OCI-LY7 (cell line): ENCODE results near the gene HBA2. TPM values are rescaled to one million over a fixed set of nuclear protein-coding genes. Genes with fewer than 3 reads are reported as not detected.
"Not testable (repeated sequence)": the region's sequence is repeated elsewhere in the genome, so short reads cannot be mapped to it uniquely, and the experiment has no call there.

Experiments used
- BruUV-seq: library from RNA; stranded (reverse); fragments of 400-500 nt; replicated peaks from 2 replicates; lab custom pipeline; 2021; lab: Mats Ljungman, UMichigan
- CTCF ChIA-PET: fragments of 300-600 bp; sonication (Branson Sonifier 250); formaldehyde crosslinking; loops from one replicate; lab custom pipeline; 2022; ENCODE audit warnings: antibody characterized with exemption; ENCODE audit not compliant: unreplicated experiment; lab: Charles Lee
- POLR2A ChIA-PET: fragments of 300-600 bp; sonication (Branson Sonifier 250); formaldehyde crosslinking; loops from one replicate; lab custom pipeline; 2022; ENCODE audit warnings: antibody characterized with exemption; lab: Charles Lee
- DNase-seq: peaks from one replicate; pipeline ENCODE4 v3.0.0-alpha.2; 2015; ENCODE audit warnings: low spot score
- H2AFZ ChIP-seq: fragments of 200-600 bp; sonication (generic), shearing (Covaris generic); 2 replicates; pipeline ENCODE4 v1.6.1; 2014; ENCODE audit warnings: mild to moderate bottlenecking, antibody characterized with exemption, low read length, moderate library complexity
- H3K27ac ChIP-seq: fragments of 200-600 bp; sonication (generic); 2 replicates; pipeline ENCODE4 v1.5.1; 2014; ENCODE audit warnings: mixed run types, low read depth, mild to moderate bottlenecking, moderate library complexity, low read length, inconsistent platforms; ENCODE audit not compliant: poor library complexity, severe bottlenecking
- H3K36me3 ChIP-seq: fragments of 200-600 bp; sonication (generic); 2 replicates; pipeline ENCODE4 v1.6.1; 2014; ENCODE audit warnings: mild to moderate bottlenecking, antibody characterized with exemption, low read length, moderate library complexity, mixed read lengths; ENCODE audit not compliant: insufficient read depth
- H3K4me1 ChIP-seq: fragments of 200-600 bp; sonication (generic); 2 replicates; pipeline ENCODE4 v1.5.1; 2014; ENCODE audit warnings: mild to moderate bottlenecking, low read length; ENCODE audit not compliant: insufficient read depth, poor library complexity, severe bottlenecking
- H3K4me2 ChIP-seq: fragments of 200-600 bp; sonication (generic); 2 replicates; pipeline ENCODE4 v1.6.1; 2014; ENCODE audit warnings: mild to moderate bottlenecking, low read length
- H3K4me3 ChIP-seq: fragments of 200-600 bp; sonication (generic); 2 replicates; pipeline ENCODE4 v1.5.1; 2014; ENCODE audit warnings: mild to moderate bottlenecking, low read depth, low read length; ENCODE audit not compliant: poor library complexity, severe bottlenecking
- H3K79me2 ChIP-seq: fragments of 200-600 bp; sonication (generic); 2 replicates; pipeline ENCODE4 v1.6.1; 2016; ENCODE audit warnings: low read depth, mild to moderate bottlenecking, low read length, moderate library complexity, mixed read lengths; ENCODE audit not compliant: insufficient read depth
- H3K9me2 ChIP-seq: fragments of 200-600 bp; sonication (generic); 2 replicates; pipeline ENCODE4 v1.6.1; 2016; ENCODE audit warnings: mild to moderate bottlenecking, low read length, mixed read lengths; ENCODE audit not compliant: insufficient read depth
- H3K9me3 ChIP-seq: fragments of 200-600 bp; sonication (generic); 2 replicates; pipeline ENCODE4 v1.6.1; 2014; ENCODE audit warnings: mild to moderate bottlenecking, mixed run types, low read length, mixed read lengths
- H4K20me1 ChIP-seq: fragments of 200-600 bp; sonication (generic); 2 replicates; pipeline ENCODE4 v1.6.1; 2014; ENCODE audit warnings: mild to moderate bottlenecking, antibody characterized with exemption, low read length, moderate library complexity, mixed read lengths; ENCODE audit not compliant: insufficient read depth
- CTCF ChIP-seq: fragments of 200-600 bp; sonication (generic); conservative IDR thresholded peaks from 2 replicates; pipeline ENCODE4 v1.5.1; 2014; ENCODE audit warnings: mild to moderate bottlenecking, antibody characterized with exemption, low read length, moderate library complexity, mixed read lengths
- EZH2phosphoT487 ChIP-seq: fragments of 200-600 bp; sonication (generic); IDR thresholded peaks from 2 replicates; pipeline ENCODE4 v1.6.1; 2018; ENCODE audit warnings: low read depth, borderline replicate concordance, mild to moderate bottlenecking, mixed run types, antibody characterized with exemption, low read length, moderate library complexity, mixed read lengths
- intact Hi-C: fragments of 100-400 bp; cut with micrococcal nuclease; formaldehyde crosslinking; loops from one replicate; pipeline ENCODE4 v1.10.0; 2022; ENCODE audit not compliant: unreplicated experiment
- total RNA-seq, 2 experiments: library from RNA; depleted of rRNA in 1 of 2; stranded (reverse); fragments of >200 nt in 1 of 2; shearing (Covaris generic) in 1 of 2; gene quantifications; 2 replicates each; pipeline ENCODE4 v1.2.3, GENCODE V29; 2014 to 2022

HBA2 gene
- total RNA-seq, 2 experiments from 2014 or later: not detected

GRCh38 chr16:169014-169413, 3.7 kb upstream of the HBA2 start:
- TF ChIP-seq EZH2phosphoT487: no peak
- TF ChIP-seq CTCF: no peak
- no peak overlapping the region for H3K27ac ChIP-seq
- no peaks in the 10 kb centered on the region for H3K9me3 ChIP-seq
- POLR2A ChIA-PET: interaction anchor here (1.4 kb wide), 1 partner anchor 13 kb away, joined by 3 read pairs; no protein-coding TSS in a partner anchor
- H3K4me3 ChIP-seq: no peak overlapping the region
- H3K4me1 ChIP-seq: no peaks in the 10 kb centered on the region
- CTCF ChIA-PET: no interaction called here
- no peak overlapping the region for H2AFZ ChIP-seq
- BruUV-seq: no TSS peak
- no peak for DNase-seq
- no peak overlapping the region for H3K4me2 ChIP-seq
- H3K36me3 ChIP-seq: no peaks in the 10 kb centered on the region
- intact Hi-C loops: no loop called here
- H3K79me2 ChIP-seq: no peaks in the 10 kb centered on the region
- H4K20me1 ChIP-seq: no peaks in the 10 kb centered on the region
- no peaks in the 10 kb centered on the region for H3K9me2 ChIP-seq

GRCh38 chr16:170088-170507, 2.6 kb upstream of the HBA2 start:
- H3K9me3 ChIP-seq, H3K27ac ChIP-seq, POLR2A ChIA-PET, H2AFZ ChIP-seq, H4K20me1 ChIP-seq, BruUV-seq, H3K36me3 ChIP-seq, H3K9me2 ChIP-seq, intact Hi-C loops, DNase-seq, H3K4me3 ChIP-seq, H3K79me2 ChIP-seq, H3K4me2 ChIP-seq, H3K4me1 ChIP-seq, CTCF ChIA-PET: not testable (repeated sequence)

GRCh38 chr16:170788-171187, 1.9 kb upstream of the HBA2 start:
- Histone ChIP-seq H3K36me3 (no peaks in the 10 kb centered on the region), H3K4me3 (no peak overlapping the region), H3K27ac (no peak overlapping the region), H3K9me2 (no peaks in the 10 kb centered on the region), H3K79me2 (no peaks in the 10 kb centered on the region), H3K9me3 (no peaks in the 10 kb centered on the region), H2AFZ (no peak overlapping the region), H3K4me2 (no peak overlapping the region), H3K4me1 (no peaks in the 10 kb centered on the region), H4K20me1 (no peaks in the 10 kb centered on the region)
- DNase-seq: no peak
- POLR2A ChIA-PET: no interaction called here
- TF ChIP-seq EZH2phosphoT487 (no peak), CTCF (no peak)
- CTCF ChIA-PET: no interaction called here
- intact Hi-C loops: no loop called here
- no TSS peak for BruUV-seq

- intact Hi-C loops, H3K79me2 ChIP-seq, H3K36me3 ChIP-seq, H2AFZ ChIP-seq, H4K20me1 ChIP-seq, H3K9me2 ChIP-seq, H3K4me3 ChIP-seq, BruUV-seq, CTCF ChIA-PET, H3K4me1 ChIP-seq, H3K27ac ChIP-seq, H3K4me2 ChIP-seq, POLR2A ChIA-PET, H3K9me3 ChIP-seq, DNase-seq: not testable (repeated sequence)
These were observed 657 bp downstream of the HBA2 start for GRCh38 chr16:173211-173854.

- BruUV-seq, H3K4me3 ChIP-seq, H3K79me2 ChIP-seq, CTCF ChIA-PET, POLR2A ChIA-PET, H3K27ac ChIP-seq, H3K9me2 ChIP-seq, H3K36me3 ChIP-seq, H3K4me2 ChIP-seq, H4K20me1 ChIP-seq, H3K4me1 ChIP-seq, DNase-seq, H3K9me3 ChIP-seq, intact Hi-C loops, H2AFZ ChIP-seq: not testable (repeated sequence)
These were observed 1.5 kb downstream of the HBA2 start for GRCh38 chr16:173928-174769.
